Left lobe of liver (tissue), 2 donors: ENCODE data around the gene THEM5. TPM values are rescaled to one million over a fixed set of nuclear protein-coding genes. Genes with fewer than 3 reads are reported as not detected.

Experiments used
- ATAC-seq: fragments of 200-7000 bp; cut with Tn5 transposase; one replicate; pipeline ENCODE4 v1.9.1; 2020; ENCODE audit warnings: mild to moderate bottlenecking, moderate library complexity
- DNase-seq: peaks from one replicate; pipeline ENCODE4 v3.0.0-alpha.2; 2020; ENCODE audit warnings: low spot score
- total RNA-seq: library from RNA; stranded (reverse); gene quantifications from one replicate; pipeline ENCODE4 v1.2.1, GENCODE V29; 2021
- donor health status: DM: no; HTN: no; CAD: no; lungs with moderate emphysema.
- donor health status: DM: no; HTN: yes; CAD: no.

THEM5 gene
- total RNA-seq, 1 donor from 2014 or later, result not detected

DNA sequence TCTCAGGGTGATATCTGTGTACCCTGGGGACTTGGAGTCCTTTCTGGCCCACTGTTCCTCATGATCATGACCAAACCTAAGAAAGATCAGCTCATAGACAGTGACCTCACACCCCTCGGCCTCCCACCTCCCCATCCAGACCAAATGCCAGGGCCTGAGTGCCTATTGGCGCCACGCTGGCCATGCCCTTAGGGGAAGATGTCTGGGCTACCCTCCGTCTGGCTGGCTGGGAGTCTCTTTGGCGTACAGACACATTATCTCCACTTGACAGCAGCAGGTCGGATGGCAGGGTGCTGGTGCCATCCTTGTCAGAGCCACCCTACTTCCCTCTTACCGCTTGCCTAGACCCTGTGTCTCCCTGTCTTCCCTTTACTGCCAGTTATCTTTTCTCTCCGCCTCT lies 30.3 kb downstream of the THEM5 start:
- ATAC-seq (no peak), DNase-seq (no peak)

DNA sequence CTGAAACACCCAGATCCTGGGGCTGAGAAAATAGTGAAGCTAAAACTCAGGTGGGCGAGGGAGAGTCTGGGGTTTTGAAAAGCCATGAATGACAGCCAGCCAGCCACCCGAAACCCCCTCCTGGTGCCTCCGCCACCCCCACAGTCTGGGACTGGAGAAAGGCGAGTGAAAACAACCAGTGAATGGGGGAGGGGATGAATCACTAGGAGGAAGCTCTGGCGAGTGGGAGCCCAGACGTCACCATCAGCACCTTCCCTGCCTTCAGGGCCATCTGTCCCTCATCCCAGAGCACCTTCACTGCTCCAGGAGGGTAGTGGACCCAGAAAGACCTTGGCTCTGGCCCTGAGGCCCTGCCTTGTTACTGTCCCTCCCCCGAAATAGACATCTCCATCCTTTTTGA lies 31.1 kb downstream of the THEM5 start:
- ATAC-seq, result no peak
- no peak for DNase-seq

GRCh38 chr1:151820940-151821339 lies 32.6 kb downstream of the THEM5 start:
- ATAC-seq, result peak; percentile 59
- DNase-seq, result peak; percentile 85

GRCh38 chr1:151819976-151820623 lies 33.4 kb downstream of the THEM5 start:
- DNase-seq (peak; percentile 86), ATAC-seq (peak; percentile 75)

DNA sequence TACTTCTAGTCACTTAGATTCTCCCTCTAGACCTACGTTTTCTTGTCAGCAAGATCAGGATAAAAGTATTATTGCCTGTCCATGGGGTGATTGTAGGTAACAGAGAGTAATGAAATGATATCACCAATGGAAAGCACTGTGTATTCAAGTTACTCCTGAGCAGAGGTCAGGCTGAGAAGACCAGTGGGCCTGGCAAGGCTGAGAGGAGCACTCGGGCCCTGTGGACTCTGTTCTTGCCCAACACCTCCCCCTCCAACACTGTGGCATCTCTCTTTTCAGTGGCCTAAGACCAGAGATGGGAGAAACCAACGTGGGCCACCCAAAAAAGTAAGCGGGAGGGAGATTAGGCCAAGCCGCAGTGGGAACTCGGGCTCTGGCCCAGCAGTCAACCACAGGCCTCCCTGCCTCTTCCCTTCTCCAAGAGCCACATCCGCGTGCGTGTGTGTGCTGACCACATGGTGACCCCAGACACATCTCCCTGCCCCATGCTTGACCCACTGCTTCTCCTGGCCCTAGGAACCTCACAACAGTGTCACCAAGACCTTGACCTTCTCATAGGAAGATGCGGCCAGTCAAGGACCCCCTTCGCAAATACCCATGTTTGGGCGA lies 34.2 kb downstream of the THEM5 start:
- DNase-seq (peak; percentile 72), ATAC-seq (peak; percentile 72)

DNA sequence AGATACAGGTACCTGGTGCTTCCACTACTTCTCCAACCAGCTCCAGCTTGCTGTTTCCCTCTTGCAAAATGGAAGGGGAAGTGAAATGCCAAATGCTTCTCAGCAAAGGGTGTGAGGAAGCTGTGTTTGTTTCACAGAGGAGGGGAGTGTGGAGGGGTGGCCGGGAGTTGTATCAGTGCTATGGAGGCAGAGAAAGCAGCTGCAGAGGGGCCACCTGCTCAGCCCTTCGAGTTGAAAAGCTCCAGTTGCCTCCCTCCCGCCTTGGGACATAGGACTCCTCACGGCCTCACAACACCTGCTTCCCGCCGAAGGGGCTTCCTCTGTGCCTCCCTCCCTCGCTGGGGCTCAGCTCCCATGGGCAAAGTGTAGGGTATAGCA lies 36.2 kb downstream of the THEM5 start:
- ATAC-seq, result no peak
- no peak for DNase-seq

DNA sequence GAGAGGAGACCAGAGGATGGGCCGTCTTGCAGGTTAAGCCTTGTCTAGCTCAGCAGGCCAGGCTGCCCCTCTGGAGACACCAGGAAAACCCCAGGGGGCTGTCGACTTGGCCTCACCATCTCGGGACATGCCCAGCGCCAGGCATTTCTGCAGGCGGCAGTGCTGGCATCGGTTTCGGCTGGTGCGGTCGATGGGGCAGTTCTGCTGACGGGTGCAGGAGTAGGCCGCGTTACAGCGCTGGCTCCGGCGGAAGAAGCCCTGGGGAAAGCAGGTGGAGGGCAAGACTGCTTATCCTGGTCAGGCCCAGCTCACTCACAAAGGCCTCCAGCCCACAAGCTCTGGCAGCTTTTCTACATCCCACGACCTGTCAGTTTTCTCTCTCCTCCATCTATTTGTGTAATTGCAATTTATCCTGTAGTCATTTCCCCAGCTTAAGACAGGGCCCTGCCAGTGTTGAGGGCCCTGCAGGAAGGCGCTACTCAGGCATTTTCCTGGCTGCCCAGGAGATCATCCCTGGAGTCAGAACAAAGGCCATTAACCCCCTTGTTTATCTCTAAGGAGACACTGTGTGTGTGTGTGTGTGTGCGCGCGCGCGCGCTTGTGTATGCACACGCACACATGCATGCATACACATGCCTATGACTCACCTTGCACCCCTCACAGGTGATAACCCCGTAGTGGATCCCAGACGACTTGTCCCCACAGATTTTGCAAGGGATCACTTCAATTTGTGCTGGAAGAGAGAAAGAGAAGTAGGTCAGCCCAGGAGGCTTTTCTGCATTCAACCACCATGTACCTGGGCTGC lies 36.8 kb downstream of the THEM5 start:
- ATAC-seq (no peak), DNase-seq (no peak)

- DNase-seq (no peak), ATAC-seq (no peak)
These were observed 37.7 kb downstream of the THEM5 start for GRCh38 chr1:151815716-151816327.

DNA sequence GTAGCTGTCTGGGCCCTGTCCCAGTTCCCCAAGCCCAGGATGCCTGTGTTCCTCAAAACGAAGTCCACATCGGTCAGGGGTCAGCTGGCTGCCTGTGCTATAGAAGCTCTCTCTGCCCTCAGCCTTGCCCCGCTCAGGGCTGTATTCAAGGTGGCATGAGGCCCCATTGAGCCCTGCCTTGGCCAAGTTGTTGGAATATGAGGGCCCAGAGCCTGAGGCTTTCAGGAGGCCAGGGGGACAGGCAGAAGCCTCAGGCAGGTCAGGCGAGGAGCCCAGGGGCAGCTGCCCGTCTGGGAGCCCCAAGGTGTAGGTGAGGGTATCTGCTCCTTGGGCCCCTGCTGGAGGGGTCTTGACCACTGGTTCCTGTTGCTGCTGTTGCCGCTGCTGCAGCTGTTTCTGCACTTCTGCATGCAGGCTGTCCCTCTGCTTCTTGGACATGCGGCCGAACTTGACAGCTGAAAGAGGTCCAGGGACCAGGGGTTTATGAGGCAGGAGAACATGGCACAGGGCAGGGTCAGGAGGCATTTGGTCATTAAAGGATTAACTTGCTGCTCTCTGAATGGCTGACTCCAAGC lies 38.5 kb downstream of the THEM5 start:
- DNase-seq (no peak), ATAC-seq (no peak)

DNA sequence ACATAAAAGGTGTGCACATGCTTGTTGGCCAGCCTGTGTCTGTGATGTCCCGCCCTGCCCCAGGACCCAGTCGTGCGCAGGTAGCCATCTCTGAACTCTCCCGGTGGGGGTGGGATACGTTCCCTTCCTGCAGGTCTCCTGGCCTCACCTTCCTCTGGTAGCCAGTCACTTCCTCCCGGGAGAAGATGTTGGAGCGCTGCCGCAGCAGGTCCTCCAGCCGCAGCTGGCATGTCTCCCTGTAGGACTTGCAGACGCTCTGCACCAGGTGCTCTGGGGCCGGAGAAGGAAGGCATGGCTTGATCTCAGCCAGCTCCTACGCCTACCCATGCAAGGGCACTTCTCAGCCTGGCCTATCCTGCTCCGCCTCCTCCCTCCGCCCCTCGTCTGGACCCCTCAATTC lies 39.1 kb downstream of the THEM5 start:
- no peak for ATAC-seq
- DNase-seq, result no peak

- no peak for DNase-seq
These were observed 40.1 kb downstream of the THEM5 start for GRCh38 chr1:151813271-151813977.

DNA sequence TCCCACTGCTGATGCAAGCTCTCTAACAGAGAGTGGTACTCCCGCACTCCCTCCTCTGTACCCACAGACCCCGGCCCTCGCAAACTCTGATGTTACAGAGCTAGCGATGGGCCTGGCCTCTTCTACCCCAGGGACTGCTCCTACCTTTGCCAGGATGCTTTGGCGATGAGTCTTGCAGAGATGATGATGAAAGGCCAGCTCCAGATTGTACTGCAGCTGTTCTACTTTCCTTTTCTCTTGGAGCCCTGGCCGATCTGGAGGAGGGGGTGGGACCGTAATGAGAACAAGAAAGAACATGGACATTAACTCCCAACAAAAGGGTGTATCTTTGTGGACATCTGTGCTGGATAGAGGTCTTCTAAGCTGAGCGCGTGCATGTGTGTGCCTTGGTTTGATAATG lies 42.3 kb downstream of the THEM5 start:
- DNase-seq, result no peak
- no peak for ATAC-seq

More at GRCh38 chr1:151813271-151813977, 40.1 kb downstream of the THEM5 start:
- ATAC-seq, result no peak

DNA sequence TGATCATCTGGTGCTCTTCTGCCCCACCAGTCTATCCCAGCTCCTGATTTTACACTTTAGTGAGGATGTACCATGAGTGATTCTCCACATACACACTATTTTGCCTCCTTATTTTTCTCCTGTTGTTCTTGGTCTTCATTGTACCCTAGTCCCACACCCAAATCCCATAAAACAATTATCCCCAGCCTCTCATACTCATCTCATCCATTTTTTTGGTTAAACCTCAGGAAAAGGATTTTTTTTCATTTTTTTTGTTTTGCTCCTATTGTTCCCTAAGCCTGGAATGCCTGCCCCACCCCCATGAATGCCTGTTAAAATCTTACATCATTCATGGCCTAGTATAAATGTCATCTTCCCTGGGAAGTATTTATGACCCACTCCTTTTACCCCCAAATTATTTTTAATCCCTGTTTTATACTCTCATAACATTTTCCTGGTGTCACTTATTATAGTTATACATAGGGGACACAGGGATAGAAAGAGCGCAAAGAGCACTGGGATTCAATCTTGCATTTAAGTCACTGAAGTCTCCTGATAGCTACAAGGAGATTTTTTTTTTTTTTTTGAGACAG lies 43.4 kb downstream of the THEM5 start:
- DNase-seq (no peak), ATAC-seq (no peak)

DNA sequence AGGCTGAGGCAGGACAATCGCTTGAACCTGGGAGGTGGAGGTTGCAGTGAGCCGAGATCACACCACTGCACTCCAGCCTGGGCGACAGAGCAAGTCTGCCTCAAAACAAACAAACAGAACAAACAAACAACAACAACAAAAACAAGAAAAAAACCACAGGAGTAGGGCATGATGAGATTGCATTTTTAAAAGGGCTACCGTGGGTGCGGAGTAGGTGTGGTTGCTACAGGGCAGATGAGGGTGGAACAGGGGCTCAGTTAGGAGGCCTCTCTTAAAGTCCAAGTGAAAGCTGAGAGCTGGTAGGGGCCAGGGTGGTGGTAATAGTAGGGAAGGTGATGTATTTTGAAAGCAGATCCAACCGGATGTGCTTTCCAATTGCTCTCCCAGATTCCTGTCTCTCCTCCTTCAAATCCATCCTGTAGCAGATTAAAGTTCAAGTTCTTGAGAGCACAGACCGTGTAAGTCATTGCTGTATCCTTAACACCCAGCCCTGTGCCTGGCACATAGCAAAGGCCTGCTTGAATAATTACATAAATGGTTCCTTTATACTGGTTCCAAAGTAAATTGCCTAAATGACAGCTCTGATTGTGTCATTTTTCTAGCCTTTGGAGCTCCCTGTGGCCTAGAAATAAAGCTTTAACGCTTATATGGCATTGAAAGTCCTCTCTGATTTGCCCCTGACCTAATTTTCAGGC lies 44.1 kb downstream of the THEM5 start:
- DNase-seq, result no peak
- ATAC-seq, result peak; percentile 5

DNA sequence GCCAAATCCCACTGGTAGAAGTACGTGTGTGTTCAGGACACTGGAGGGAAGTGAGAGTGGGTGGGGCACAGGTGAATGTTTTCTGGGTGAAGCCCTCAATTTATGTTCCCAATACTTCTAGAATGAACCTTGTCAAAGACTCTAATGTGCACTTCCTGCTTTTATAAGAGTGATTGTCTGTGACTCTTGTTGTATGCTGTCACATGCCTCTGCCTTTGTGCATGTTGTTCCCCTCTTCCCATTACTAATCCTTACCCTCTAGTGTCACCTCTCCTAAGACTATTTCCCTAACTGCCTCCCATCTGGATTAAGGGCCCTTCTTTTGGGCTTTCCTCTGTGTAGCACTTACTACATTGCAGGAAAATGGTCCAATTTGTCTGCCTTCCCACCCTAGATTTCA lies 45.7 kb downstream of the THEM5 start:
- DNase-seq (no peak), ATAC-seq (no peak)

GRCh38 chr1:151807131-151807530 lies 46.4 kb downstream of the THEM5 start:
- no peak for DNase-seq
- ATAC-seq, result peak; percentile 5

DNA sequence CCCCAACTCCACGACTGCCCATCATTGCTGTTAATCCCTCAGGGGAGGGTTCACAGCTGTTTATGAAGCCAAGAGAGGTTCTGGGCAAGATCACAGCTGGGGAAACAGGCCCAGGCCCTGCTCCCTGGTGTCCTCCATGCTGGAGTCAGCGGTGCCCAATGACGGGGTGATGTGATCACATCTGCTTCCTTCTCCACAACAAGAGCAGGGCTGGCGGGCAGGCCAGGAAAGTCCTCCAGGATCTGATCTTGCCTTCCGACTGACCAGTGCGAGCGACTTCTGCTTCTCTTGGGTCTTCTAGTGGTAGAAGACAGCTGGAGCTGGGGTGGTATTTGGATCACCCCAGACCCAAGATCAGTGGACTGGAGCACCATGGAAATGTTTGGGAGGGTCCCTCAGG lies 47.3 kb downstream of the THEM5 start:
- DNase-seq, result no peak
- peak; percentile 24 for ATAC-seq

DNA sequence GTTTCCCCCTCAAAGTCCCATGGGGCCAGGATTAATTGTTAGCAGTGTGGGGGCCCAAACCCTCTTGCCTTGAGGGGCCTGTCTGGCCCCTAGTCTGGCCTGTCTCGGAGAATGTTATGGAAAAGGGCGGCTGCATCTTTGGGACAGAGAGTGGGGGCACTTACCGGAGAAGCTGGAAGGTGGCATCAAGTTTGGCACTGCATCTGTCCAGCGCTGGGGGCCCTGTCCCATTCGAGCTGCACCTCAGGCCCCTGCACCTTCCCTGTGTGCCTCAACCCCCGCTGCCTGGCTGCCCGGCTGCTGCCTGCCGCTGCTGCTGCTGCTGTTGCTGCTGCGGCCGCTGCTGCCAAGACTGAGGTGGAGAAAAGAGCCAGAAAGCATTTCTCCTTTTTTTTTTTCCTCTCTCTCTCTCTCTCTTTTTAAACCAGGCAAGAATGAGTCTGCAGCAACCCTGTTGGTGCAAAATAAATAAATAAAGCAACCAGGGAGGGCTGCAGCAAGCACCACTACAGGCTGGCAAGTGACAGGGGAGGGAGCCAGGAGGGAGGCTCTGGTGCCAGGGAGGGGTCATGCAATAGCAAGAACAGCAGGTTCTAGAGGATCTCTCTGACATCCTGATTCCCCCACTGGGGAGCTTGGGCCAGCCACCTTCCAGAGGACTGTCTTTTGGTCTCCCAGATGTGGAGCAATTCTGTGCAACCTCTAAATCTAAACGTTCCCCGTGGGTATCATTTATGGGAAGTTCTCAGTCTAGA lies 48.3 kb downstream of the THEM5 start, which contains the start of gene LINGO4:
TSS of gene LINGO4 (minus strand) at position 354 of the 755 bp plus-strand sequence. CDS start 2,715 bp downstream, outside the sequence.
- ATAC-seq (peak; percentile 44), DNase-seq (no peak)

DNA sequence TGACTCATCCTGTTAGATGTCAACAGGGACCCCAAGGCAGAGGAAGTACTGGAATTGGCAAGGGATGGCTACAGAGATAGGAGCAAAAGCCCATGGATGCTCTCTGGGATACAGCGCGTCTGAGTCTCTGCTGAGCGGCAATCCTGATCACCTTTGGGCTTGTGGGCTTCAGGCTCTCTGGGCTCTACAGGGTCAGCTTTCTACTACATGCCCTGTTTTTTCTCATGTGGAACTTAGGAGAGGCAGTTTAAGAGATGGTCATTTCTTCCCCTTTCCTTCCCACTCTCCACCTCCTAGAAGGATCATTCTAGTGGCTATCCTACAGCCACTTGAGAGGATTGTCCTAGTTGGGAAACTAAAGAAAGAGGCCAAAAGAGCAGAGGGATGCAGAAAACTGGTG lies 49.6 kb downstream of the THEM5 start:
- ATAC-seq, result no peak
- DNase-seq, result no peak
